ENCODE results near the gene ACTR3C. TPM values are rescaled to one million over a fixed set of nuclear protein-coding genes. Genes with fewer than 3 reads are reported as not detected.
"Not testable (repeated sequence)": the region's sequence is repeated elsewhere in the genome, so short reads cannot be mapped to it uniquely, and the experiment has no call there.

Gene ACTR3C
- total RNA-seq, 1 experiment from 2014 or later: 2.2 TPM

- H2BK12ac ChIP-seq (ENCODE audit: insufficient read length, low read depth, low read length); H4K8ac ChIP-seq (replicated peaks; ENCODE audit: insufficient read length, low read depth, low read length); H3K23ac ChIP-seq (ENCODE audit: insufficient read length, low read depth, low read length); H3K27me3 ChIP-seq (ENCODE audit: insufficient read depth, low read length); H2BK120ac ChIP-seq (ENCODE audit: low read depth, low read length, poor library complexity, severe bottlenecking); H3K9ac ChIP-seq (ENCODE audit: extremely low read depth, insufficient read length, low read length); H3K56ac ChIP-seq (ENCODE audit: insufficient read length, low read depth, low read length); H4K5ac ChIP-seq (ENCODE audit: insufficient read length, low read depth, low read length); H3K36me3 Mint-ChIP-seq (ENCODE audit: insufficient read depth in 1 of 3, low read depth in 3 of 3); H3K23me2 ChIP-seq (ENCODE audit: insufficient read length, low read depth, low read length, poor library complexity, severe bottlenecking); H3K27ac ChIP-seq (ENCODE audit: insufficient read length, low read depth, low read length); DNase-seq; H3K4me2 ChIP-seq (ENCODE audit: insufficient read depth, insufficient read length, low read length); H3K4me3 Mint-ChIP-seq; H4K91ac ChIP-seq (ENCODE audit: insufficient read length, low read depth, low read length); H3K27ac Mint-ChIP-seq; H3K18ac ChIP-seq (ENCODE audit: insufficient read length, low read depth, low read length); H2BK15ac ChIP-seq (ENCODE audit: low read depth, low read length); H3K9me3 ChIP-seq (ENCODE audit: control insufficient read depth, low read depth, low read length); H3K4me1 ChIP-seq (ENCODE audit: insufficient read depth, low read length); H3T11ph ChIP-seq (ENCODE audit: low read length); H2AFZ ChIP-seq (ENCODE audit: low read length); H2BK20ac ChIP-seq (ENCODE audit: low read depth, low read length, poor library complexity, severe bottlenecking); H3K79me2 ChIP-seq (ENCODE audit: insufficient read depth, low read length); H3K4ac ChIP-seq (ENCODE audit: low read depth, low read length); H2AK5ac ChIP-seq (ENCODE audit: insufficient read length, low read length); H2BK5ac ChIP-seq (ENCODE audit: insufficient read length, low read length); H3K9me3 Mint-ChIP-seq; H3K14ac ChIP-seq (ENCODE audit: insufficient read depth, low read length); H3K79me1 ChIP-seq (ENCODE audit: insufficient read depth, low read depth, low read length, poor library complexity, severe bottlenecking); H4K20me1 ChIP-seq (ENCODE audit: control insufficient read depth, insufficient read depth, insufficient read length): not testable (repeated sequence)
- WGBS (ENCODE audit: extremely low coverage, insufficient read length, low lambda C conversion rate): no CpG with 5 or more reads among the region's 11 CpGs
- H3K27me3 Mint-ChIP-seq (ENCODE audit: low read depth): peaks cover 31% of the 10 kb centered on the region
- peaks cover 30 to 31% of the 10 kb centered on the region in 2 experiments for H3K4me1 Mint-ChIP-seq
These were observed 45.0 kb downstream of the ACTR3C start for GRCh38 chr7:150278383-150278782.

Data from H9 (cell line).